ENCODE data around the gene CD74.

DNA sequence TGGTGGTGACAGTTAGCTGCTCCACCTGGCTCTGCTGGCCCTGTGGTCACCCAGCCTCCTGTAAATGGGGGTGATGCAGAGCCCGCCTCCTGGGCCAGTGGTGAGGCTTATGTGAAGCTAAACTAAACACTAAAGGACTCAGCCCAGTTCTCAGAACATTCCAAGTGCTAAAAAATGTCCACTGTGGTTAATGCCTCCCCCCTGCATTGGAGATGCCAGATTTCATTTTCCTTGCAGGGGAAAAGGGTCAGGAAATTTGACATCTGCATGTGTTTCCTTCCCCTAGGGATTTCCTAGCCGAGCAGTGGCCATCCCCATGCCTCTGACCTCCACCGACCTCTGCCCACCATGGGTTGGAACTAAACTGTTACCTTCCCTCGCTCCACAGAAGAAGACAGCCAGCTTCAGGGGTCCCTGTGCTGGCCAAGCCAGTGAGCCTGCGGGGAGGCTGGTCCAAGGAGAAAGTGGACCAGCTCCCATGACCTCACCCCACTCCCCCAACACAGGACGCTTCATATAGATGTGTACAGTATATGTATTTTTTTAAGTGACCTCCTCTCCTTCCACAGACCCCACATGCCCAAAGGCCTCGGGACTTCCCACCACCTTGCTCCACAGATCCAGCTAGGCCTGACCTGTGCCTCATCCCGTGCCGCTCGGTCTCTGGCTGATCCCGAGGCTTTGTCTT, 13.0 kb downstream of the CD74 start:
- TF ChIP-seq, protein P1, sequence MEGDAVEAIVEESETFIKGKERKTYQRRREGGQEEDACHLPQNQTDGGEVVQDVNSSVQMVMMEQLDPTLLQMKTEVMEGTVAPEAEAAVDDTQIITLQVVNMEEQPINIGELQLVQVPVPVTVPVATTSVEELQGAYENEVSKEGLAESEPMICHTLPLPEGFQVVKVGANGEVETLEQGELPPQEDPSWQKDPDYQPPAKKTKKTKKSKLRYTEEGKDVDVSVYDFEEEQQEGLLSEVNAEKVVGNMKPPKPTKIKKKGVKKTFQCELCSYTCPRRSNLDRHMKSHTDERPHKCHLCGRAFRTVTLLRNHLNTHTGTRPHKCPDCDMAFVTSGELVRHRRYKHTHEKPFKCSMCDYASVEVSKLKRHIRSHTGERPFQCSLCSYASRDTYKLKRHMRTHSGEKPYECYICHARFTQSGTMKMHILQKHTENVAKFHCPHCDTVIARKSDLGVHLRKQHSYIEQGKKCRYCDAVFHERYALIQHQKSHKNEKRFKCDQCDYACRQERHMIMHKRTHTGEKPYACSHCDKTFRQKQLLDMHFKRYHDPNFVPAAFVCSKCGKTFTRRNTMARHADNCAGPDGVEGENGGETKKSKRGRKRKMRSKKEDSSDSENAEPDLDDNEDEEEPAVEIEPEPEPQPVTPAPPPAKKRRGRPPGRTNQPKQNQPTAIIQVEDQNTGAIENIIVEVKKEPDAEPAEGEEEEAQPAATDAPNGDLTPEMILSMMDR (IDR thresholded peaks at IDR 0.05; ENCODE audit: low read depth, low read length, missing input control), result no peak
- TF ChIP-seq, protein P2, sequence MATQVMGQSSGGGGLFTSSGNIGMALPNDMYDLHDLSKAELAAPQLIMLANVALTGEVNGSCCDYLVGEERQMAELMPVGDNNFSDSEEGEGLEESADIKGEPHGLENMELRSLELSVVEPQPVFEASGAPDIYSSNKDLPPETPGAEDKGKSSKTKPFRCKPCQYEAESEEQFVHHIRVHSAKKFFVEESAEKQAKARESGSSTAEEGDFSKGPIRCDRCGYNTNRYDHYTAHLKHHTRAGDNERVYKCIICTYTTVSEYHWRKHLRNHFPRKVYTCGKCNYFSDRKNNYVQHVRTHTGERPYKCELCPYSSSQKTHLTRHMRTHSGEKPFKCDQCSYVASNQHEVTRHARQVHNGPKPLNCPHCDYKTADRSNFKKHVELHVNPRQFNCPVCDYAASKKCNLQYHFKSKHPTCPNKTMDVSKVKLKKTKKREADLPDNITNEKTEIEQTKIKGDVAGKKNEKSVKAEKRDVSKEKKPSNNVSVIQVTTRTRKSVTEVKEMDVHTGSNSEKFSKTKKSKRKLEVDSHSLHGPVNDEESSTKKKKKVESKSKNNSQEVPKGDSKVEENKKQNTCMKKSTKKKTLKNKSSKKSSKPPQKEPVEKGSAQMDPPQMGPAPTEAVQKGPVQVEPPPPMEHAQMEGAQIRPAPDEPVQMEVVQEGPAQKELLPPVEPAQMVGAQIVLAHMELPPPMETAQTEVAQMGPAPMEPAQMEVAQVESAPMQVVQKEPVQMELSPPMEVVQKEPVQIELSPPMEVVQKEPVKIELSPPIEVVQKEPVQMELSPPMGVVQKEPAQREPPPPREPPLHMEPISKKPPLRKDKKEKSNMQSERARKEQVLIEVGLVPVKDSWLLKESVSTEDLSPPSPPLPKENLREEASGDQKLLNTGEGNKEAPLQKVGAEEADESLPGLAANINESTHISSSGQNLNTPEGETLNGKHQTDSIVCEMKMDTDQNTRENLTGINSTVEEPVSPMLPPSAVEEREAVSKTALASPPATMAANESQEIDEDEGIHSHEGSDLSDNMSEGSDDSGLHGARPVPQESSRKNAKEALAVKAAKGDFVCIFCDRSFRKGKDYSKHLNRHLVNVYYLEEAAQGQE (IDR thresholded peaks at IDR 0.05), result no peak
- TF ChIP-seq TAF1 (conservative IDR thresholded peaks at IDR 0.05), result no peak
- TF ChIP-seq, protein P3, sequence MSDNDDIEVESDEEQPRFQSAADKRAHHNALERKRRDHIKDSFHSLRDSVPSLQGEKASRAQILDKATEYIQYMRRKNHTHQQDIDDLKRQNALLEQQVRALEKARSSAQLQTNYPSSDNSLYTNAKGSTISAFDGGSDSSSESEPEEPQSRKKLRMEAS (IDR thresholded peaks at IDR 0.05), result no peak
- TF ChIP-seq GABPA (IDR thresholded peaks at IDR 0.05 in 1 of 2, conservative IDR thresholded peaks at IDR 0.05 in 1 of 2), result no peak
